Measurements from ENCODE around the gene SEMA3D.

The SEMA3D gene

GRCh38 chr7:84949501-84949900, 237.4 kb downstream of the SEMA3D start:
- H3K4me3 ChIP-seq = no peak overlapping the region
- no peak overlapping the region for H3K27ac ChIP-seq
- TF ChIP-seq CTCF (IDR thresholded peaks at IDR 0.05) = no peak
- no peak for DNase-seq (ENCODE audit: low spot score)

GRCh38 chr7:84949067-84949466, 237.8 kb downstream of the SEMA3D start:
- no peak for DNase-seq (ENCODE audit: low spot score)
- Histone ChIP-seq H3K4me3 (no peak overlapping the region), H3K27ac (no peak overlapping the region)
- no peak for TF ChIP-seq CTCF (IDR thresholded peaks at IDR 0.05)

DNA sequence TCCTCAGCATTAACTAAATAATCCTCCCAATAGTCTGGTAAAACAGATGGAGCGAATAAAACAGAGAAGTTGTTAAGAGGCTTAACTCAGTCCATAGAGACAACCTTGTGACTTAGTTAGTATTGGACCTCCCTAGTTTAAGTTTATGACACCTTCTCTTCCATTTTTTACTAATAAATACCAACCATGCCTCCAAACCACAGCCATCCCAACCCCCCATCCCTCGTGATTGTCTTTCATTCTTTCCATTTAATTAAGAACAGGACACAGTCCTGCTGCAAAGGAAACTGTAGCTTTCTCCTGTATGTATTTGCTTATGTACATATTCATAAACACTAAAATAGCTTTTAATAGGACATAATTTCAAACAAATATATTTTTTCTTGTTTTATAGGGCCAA, 238.2 kb downstream of the SEMA3D start:
- TF ChIP-seq CTCF (IDR thresholded peaks at IDR 0.05) = no peak
- Histone ChIP-seq H3K4me3 (no peak overlapping the region), H3K27ac (no peak overlapping the region)
- DNase-seq (ENCODE audit: low spot score) = no peak

- H3K27ac ChIP-seq = no peak overlapping the region
- no peak for TF ChIP-seq CTCF (IDR thresholded peaks at IDR 0.05)
- no peak overlapping the region for H3K4me3 ChIP-seq
- DNase-seq (ENCODE audit: low spot score) = no peak
Observed at GRCh38 chr7:84946549-84946948, 240.3 kb downstream of the SEMA3D start.
